GM19324 (cell line): ENCODE data around the gene TXLNB.

Experiments used
- ATAC-seq: cut with Tn5 transposase; IDR thresholded peaks from one replicate; pipeline ENCODE4 v1.9.1; 2021; ENCODE audit warnings: mild to moderate bottlenecking, moderate library complexity; ENCODE audit not compliant: unreplicated experiment, low FRiP score

TXLNB gene

DNA sequence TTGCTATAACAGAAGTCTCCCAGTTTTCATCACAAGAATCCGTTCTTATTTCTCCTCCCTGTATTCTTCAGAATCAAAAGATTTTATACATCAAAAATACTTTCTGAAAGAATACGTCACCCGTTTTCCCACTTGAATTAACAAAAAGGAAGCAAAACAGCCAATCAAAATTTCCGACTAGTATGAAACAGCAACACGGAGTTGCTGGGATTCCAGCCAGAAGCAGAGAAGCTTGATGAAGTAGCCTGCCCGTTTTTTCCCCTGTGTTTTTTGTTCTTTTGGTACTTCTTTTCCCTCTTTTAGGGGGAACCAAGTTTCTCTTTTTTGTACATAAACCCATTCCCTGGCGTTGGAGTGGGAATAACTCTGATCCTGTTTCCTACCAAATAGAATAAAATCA is 14.6 kb downstream of the TXLNB start:
- ATAC-seq = no peak

DNA sequence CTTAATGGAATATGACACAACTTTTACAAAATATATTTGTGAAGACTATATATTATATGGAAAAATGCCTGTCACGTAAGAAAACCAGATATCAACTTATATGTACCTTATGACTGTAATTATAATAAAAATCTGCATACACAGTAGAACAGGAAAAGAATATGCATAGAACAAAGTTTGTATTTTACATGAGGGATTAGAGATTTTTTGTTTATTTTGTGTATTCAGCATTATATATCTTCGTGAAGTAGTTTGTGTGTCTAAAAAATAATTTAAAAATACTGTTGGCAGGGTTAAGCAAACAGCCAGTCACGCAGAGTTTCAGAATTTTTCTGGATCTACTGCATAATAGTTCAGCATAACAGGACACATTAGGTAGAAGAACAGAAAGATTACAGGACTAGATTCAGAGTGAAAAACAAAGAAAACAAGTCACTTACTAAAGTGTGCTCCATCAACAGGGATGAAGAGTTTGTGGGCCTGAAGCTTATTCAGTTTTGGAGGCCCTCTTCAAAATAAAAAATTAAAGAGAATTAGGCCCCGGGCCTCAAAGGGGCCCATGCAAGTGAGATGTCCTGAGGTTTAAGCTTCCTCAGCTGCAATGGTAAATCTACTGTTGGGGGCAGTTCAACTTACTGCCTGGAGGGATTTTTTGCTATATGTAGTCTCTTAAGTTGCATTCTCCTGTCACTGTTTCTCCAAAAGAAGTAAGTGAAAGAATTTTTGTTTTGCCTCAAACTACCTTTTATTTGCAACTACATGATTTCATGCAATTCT is 16.3 kb downstream of the TXLNB start:
- ATAC-seq = no peak

DNA sequence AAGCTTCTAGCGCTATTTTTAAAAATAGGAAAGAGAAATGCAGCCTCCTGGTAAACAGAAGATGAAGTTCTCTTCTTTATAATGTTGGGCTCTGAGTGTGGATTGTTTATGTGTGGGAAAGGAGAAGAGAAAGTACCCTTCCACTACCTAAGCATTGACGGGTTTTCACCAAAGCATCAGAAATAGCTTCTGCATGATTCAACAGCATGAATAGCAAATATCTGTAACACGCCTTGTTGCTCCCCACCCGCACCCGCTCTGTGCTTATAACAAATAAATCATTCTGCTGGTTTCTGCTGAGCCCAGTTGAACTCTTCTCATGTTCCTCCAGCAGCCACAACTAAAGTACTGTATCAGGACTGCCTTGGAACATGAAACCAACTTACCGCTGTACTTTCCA is 20.7 kb downstream of the TXLNB start:
- peak; percentile 79 for ATAC-seq

DNA sequence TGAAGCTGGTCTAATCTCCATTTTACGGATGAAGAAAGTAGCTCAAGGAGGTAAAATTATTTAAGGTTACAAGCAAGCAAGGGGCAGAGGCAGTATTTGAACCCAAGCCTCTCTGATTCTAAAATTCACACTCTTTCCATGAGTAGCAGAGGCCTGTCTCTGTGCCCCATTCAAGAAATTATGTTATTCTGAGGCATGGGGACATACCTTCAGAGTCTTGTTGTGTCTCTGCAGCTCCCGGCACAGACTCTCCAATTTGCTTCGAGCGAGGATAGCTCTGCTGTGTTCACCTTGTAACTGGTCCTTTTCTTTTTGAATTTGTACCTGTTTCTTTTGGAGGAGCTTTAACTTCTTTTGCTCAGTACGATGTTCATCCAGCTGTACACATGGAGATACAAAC is 21.5 kb downstream of the TXLNB start:
- ATAC-seq = no peak

DNA sequence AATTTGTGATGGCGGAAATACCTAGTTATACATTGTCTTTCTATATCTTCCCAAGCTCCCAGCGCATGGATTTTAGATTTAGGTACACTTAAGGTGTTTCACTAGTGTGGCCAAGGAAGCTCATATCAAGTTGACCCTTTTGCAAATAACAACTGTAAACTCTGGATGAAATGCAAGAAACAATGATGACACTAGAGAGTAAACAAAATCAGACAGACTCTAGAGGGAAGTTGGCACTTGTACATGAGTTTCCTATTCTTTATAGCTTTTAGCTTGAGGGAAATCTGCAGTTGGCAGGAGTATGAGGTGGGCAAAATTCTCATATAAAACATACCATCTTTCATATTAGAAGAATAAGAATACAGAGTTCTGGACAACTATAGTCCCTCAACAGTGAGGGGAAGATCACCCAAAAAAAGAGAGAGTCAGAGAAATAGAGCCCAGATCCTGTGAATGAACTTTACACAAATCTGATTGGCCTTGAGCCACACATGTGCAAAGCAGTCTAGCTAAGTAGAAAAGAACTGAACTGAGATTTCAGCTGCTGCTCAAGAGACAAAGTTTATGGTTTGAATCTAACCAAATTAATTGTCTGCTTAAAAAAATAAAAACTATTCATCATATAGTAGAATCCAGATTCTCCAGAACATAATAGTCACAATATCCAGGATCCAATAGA is 26.1 kb downstream of the TXLNB start:
- ATAC-seq = no peak

DNA sequence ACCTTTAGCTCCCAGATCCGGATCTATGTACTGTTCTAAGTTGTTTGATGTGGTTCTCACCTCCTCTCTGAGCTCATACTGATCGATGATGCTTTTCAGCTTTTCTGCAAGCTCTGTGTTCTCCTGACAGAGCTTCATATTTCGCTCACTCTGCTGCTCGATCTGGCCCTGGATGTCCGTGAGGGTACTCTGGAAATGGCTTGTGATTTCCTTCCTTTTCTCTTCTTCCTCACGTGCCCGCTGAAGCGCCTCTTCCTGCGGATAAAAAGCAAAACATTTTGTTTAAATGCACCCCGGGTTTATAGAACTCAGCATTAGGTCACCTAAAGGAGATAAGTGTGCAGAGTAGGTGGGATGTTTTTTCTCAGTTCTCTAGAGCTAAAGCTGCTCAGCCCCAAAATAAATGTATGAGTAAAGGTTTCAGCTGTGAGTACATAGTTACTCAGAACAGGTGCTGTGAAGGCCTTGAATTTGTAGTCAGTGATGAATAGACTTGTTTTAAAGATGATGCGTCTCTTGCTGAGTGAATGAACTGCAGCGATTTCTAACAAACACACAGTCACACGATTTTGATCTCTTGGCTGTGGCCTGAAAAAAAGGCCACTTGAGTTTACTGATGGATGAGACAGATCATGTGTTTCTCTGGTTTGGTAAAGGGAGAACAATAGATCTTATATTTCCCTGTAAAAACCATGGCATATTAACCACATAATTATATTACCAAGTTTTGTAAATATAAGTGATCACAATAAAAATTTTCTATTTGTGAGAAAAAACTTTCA is 29.1 kb downstream of the TXLNB start:
- ATAC-seq = peak; percentile 50

GRCh38 chr6:139257821-139258398 is 33.9 kb downstream of the TXLNB start:
- peak; percentile 72 for ATAC-seq

DNA sequence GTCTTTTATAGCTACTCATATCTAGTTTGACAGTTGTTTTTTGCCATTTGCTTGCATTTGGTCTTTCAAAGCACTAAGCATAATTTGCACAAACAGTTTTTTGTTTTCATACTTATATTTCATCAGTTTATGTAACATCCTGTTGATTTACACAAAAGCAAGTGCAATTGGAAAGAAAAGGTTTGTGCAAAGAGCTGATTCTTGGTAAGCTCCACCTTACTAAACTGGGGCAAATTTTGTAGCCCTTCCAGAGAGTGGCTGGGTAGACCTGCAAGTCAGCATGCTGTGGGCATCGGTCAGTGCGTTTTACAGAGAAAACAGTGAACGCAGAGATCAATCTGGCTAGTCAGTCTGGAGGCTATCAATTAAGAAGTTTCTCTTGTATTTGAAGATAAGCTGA is 34.5 kb downstream of the TXLNB start:
- no peak for ATAC-seq

DNA sequence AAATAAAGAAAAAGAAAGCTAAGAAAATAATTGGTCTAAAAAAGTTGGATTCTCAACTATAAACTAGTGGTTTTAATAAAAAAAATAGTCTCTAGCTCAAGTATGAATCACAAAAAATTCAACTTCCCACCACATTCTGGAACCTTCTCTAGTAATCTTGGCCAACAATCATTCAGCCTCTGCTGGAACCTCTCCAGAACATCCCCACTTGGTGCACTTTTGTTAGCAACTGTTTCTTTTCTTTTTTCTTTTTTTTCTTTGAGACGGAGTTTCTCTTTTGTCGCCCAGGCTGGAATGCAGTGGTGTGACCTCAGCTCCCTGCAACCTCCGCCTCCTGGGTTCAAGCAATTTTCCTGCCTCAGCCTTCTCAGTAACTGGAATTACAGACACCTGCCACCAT is 35.7 kb downstream of the TXLNB start:
- no peak for ATAC-seq

GRCh38 chr6:139254196-139254595 is 37.6 kb downstream of the TXLNB start:
- ATAC-seq = no peak

GRCh38 chr6:139253656-139254055 is 38.1 kb downstream of the TXLNB start:
- ATAC-seq = no peak

DNA sequence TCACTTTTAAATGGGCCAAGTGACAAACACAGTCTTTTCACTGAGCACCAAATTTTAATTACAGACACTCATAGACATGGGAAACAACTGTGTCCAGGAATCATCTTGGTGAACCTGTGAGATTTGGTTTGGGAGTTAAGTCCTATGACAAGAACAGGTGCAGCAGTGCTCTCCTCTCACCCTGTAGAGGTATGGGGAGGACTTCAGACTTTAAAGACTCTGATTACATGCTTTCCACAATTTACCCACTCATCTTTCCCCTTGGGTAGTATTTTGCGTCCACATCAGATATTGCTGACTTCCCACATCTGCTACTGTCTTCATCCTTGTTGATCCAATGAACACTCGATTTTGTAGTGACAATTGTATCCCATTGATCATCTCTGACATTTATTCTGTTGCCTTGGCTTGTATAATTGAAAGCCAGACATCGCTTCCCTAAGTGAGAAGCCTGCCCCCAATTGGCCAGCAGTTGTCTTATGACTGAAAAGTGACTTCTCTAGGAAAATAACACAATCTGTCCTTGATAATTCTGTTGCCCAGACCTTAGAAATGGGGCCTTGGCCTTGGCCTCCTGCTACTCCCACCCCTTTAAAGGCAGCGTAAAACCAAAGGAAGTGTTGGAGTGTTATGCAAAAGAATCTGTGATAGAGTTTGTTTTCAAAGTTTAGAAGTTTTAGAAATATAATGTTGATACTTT is 40.0 kb downstream of the TXLNB start:
- no peak for ATAC-seq

- peak; percentile 29 for ATAC-seq
Measured at GRCh38 chr6:139251045-139251690, 40.6 kb downstream of the TXLNB start.

- ATAC-seq = peak; percentile 93
Measured at GRCh38 chr6:139250296-139251044, 41.3 kb downstream of the TXLNB start.

GRCh38 chr6:139249395-139249794 is 42.4 kb downstream of the TXLNB start:
- no peak for ATAC-seq

DNA sequence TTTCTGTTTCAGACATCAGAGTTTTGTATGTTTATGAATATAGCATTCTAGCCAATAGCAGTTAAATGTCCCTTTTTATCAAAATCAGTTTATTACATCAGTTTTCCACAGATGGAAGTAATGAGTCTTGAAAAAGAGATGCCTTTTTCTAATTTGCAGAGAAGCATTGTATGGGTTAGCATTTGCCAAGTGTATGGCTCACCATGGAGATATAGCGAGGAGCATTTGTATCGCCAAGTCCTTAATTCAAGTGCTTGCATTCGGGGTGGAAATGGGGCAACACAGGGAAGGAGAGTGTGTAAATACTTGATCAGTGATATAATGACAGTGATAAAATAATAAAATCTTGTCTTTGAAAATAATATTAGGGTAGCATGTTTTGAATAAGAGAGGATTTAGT is 42.9 kb downstream of the TXLNB start:
- no peak for ATAC-seq

DNA sequence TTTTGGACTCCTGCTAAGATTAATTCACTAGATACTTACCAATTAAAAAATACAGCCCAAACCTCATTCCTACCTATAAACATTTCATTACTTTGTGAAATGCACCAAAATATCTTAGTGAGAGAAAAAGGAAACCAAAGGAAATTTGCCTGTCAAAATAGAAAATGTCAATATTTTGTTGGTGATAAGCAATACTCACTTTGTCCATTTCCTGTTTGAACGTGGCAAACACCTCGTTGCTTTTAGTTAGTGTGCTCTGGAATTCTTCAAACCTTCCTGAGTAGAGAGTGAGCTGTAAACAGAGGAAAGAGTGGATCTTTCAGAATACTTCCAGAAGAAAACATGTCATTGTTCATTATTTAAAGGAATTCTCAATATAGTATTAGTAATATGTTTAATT is 44.2 kb downstream of the TXLNB start:
- no peak for ATAC-seq

DNA sequence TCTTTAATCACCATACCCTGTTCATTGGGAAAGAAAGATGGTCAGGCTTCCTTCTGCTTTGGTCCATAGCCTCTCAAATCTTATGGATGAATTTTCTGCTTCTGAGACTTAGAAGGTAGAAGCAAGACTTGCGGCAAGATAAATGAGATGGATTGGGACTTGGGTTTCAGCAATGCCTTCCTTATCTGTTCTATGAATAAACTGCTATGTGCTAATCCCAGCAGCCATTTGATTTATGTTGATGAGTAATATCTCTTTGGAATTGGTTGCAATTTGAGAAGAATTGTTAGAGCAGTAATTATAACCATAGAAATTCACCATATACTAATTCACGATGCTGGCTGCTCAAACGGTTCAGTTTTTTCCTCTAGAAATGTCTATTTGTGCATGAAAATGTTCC is 48.3 kb downstream of the TXLNB start:
- no peak for ATAC-seq
